ENCODE results near the gene DUS1L. TPM values are rescaled to one million over a fixed set of nuclear protein-coding genes. Genes with fewer than 3 reads are reported as not detected.
A peak's percentile ranks its signal among the peaks of the same experiment; 100 is the strongest.

DUS1L gene
- total and polyA plus RNA-seq, 2 experiments from 2014 or later, result 66.0 to 122 TPM

- no peak for DNase-seq (ENCODE audit: low spot score)
- Mint-ChIP-seq H3K4me3 (no peak overlapping the region), H3K9me3 (no peaks in the 10 kb centered on the region; the same call in 2 of the 3 replicates), H3K4me1 (peaks cover 35% of the 10 kb centered on the region), H3K27ac (no peak overlapping the region), H3K36me3 (ENCODE audit: low read depth) (peaks cover 7% of the 10 kb centered on the region; the same call in 2 of the 3 replicates), H3K27me3 (ENCODE audit: insufficient read depth, low read depth, poor library complexity) (peaks cover 32% of the 10 kb centered on the region)
- TF ChIP-seq CREB1 (CRISPR knock-in tag; IDR thresholded peaks at IDR 0.05; ENCODE audit: low read depth) (no peak), POLR2AphosphoS5 (IDR thresholded peaks at IDR 0.05; ENCODE audit: low read depth) (0 out of 2 replicates have a peak, but pooled peaks have one; percentile 19)
- Histone ChIP-seq H3K27ac (ENCODE audit: low read depth) (no peak overlapping the region), H3K4me2 (peak overlapping the region; percentile 32; the same call in 1 of the 2 replicates), H3K4me1 (ENCODE audit: insufficient read depth) (peaks cover 47% of the 10 kb centered on the region), H3K4me3 (no peak overlapping the region), H4K20me1 (replicated peaks; ENCODE audit: insufficient read depth) (peaks cover 7% of the 10 kb centered on the region), H3K9me2 (ENCODE audit: insufficient read depth) (no peaks in the 10 kb centered on the region), H3K79me2 (replicated peaks; ENCODE audit: insufficient read depth) (peaks cover 28% of the 10 kb centered on the region), H3F3A (replicated peaks; ENCODE audit: low read depth) (0 out of 2 replicates have a peak, but pooled peaks cover 14% of the 10 kb centered on the region), H2AFZ (no peak overlapping the region), H3K36me3 (ENCODE audit: insufficient read depth) (no peaks in the 10 kb centered on the region), H3K27me3 (ENCODE audit: insufficient read depth) (no peaks in the 10 kb centered on the region)
- ATAC-seq, result no peak
Observed at GRCh38 chr17:82101301-82101715, 35.7 kb upstream of the DUS1L start.

GRCh38 chr17:82100502-82101298, 35.1 kb upstream of the DUS1L start:
- ATAC-seq, result no peak
- H3K36me3 Mint-ChIP-seq (ENCODE audit: low read depth), result peaks cover 12% of the 10 kb centered on the region; the same call in 2 of the 3 replicates
- Histone ChIP-seq H3F3A (replicated peaks; ENCODE audit: low read depth) (0 out of 2 replicates have a peak, but pooled peaks cover 15% of the 10 kb centered on the region), H3K4me2 (peak overlapping the region; percentile 88; the same call in 1 of the 2 replicates), H3K27ac (ENCODE audit: low read depth) (no peak overlapping the region), H4K20me1 (replicated peaks; ENCODE audit: insufficient read depth) (peaks cover 13% of the 10 kb centered on the region), H3K4me3 (no peak overlapping the region), H2AFZ (no peak overlapping the region), H3K27me3 (ENCODE audit: insufficient read depth) (no peaks in the 10 kb centered on the region), H3K79me2 (replicated peaks; ENCODE audit: insufficient read depth) (peaks cover 34% of the 10 kb centered on the region), H3K36me3 (ENCODE audit: insufficient read depth) (no peaks in the 10 kb centered on the region), H3K4me1 (ENCODE audit: insufficient read depth) (peaks cover 48% of the 10 kb centered on the region), H3K9me2 (ENCODE audit: insufficient read depth) (no peaks in the 10 kb centered on the region)
- peaks cover 33% of the 10 kb centered on the region for H3K4me1 Mint-ChIP-seq
- peaks cover 28% of the 10 kb centered on the region for H3K27me3 Mint-ChIP-seq (ENCODE audit: insufficient read depth, low read depth, poor library complexity)
- H3K27ac Mint-ChIP-seq, result no peak overlapping the region
- no peaks in the 10 kb centered on the region for H3K9me3 Mint-ChIP-seq
- H3K4me3 Mint-ChIP-seq, result peak overlapping the region; percentile 76
- DNase-seq (ENCODE audit: low spot score), result no peak
- TF ChIP-seq, protein P1, sequence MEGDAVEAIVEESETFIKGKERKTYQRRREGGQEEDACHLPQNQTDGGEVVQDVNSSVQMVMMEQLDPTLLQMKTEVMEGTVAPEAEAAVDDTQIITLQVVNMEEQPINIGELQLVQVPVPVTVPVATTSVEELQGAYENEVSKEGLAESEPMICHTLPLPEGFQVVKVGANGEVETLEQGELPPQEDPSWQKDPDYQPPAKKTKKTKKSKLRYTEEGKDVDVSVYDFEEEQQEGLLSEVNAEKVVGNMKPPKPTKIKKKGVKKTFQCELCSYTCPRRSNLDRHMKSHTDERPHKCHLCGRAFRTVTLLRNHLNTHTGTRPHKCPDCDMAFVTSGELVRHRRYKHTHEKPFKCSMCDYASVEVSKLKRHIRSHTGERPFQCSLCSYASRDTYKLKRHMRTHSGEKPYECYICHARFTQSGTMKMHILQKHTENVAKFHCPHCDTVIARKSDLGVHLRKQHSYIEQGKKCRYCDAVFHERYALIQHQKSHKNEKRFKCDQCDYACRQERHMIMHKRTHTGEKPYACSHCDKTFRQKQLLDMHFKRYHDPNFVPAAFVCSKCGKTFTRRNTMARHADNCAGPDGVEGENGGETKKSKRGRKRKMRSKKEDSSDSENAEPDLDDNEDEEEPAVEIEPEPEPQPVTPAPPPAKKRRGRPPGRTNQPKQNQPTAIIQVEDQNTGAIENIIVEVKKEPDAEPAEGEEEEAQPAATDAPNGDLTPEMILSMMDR (conservative IDR thresholded peaks at IDR 0.05; ENCODE audit: low read depth in 2 of 2), result no peak
- TF ChIP-seq ZNF114 (CRISPR knock-in tag; IDR thresholded peaks at IDR 0.05) (no peak), CREB1 (CRISPR knock-in tag; IDR thresholded peaks at IDR 0.05; ENCODE audit: low read depth) (no peak), ZNF331 (CRISPR knock-in tag; IDR thresholded peaks at IDR 0.05; ENCODE audit: low read depth) (no peak), NANOG (IDR thresholded peaks at IDR 0.05; ENCODE audit: borderline replicate concordance) (no peak), STAT1 (IDR thresholded peaks at IDR 0.05; ENCODE audit: unreplicated experiment) (no peak), POLR2AphosphoS5 (IDR thresholded peaks at IDR 0.05; ENCODE audit: low read depth) (no peak; the same call in 1 of the 2 replicates), JUNB (IDR thresholded peaks at IDR 0.05; ENCODE audit: unreplicated experiment) (no peak), EZH2phosphoT487 (IDR thresholded peaks at IDR 0.05; ENCODE audit: unreplicated experiment) (no peak), EZH2 (IDR thresholded peaks at IDR 0.05; ENCODE audit: low read depth, unreplicated experiment) (no peak)
- TF ChIP-seq, protein P2, sequence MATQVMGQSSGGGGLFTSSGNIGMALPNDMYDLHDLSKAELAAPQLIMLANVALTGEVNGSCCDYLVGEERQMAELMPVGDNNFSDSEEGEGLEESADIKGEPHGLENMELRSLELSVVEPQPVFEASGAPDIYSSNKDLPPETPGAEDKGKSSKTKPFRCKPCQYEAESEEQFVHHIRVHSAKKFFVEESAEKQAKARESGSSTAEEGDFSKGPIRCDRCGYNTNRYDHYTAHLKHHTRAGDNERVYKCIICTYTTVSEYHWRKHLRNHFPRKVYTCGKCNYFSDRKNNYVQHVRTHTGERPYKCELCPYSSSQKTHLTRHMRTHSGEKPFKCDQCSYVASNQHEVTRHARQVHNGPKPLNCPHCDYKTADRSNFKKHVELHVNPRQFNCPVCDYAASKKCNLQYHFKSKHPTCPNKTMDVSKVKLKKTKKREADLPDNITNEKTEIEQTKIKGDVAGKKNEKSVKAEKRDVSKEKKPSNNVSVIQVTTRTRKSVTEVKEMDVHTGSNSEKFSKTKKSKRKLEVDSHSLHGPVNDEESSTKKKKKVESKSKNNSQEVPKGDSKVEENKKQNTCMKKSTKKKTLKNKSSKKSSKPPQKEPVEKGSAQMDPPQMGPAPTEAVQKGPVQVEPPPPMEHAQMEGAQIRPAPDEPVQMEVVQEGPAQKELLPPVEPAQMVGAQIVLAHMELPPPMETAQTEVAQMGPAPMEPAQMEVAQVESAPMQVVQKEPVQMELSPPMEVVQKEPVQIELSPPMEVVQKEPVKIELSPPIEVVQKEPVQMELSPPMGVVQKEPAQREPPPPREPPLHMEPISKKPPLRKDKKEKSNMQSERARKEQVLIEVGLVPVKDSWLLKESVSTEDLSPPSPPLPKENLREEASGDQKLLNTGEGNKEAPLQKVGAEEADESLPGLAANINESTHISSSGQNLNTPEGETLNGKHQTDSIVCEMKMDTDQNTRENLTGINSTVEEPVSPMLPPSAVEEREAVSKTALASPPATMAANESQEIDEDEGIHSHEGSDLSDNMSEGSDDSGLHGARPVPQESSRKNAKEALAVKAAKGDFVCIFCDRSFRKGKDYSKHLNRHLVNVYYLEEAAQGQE (IDR thresholded peaks at IDR 0.05; ENCODE audit: unreplicated experiment), result no peak

Measured in GM23338 (cell line).